GM12891 (cell line): Measurements from ENCODE around the gene MIEF1.

ENCODE experiments used
- DNase-seq: peaks from one replicate; pipeline ENCODE4 v3.0.0; 2011; ENCODE audit warnings: low spot score; ENCODE audit not compliant: insufficient read length
- FAIRE-seq: peaks from 2 replicates; lab custom pipeline; 2011; peaks lifted over from hg19 to GRCh38; lab: Jason Lieb, UNC
- PAX5 ChIP-seq: IDR thresholded peaks from 2 replicates; pipeline ENCODE4 v1.6.1; 2011; ENCODE audit warnings: low read length, moderate library complexity, mild to moderate bottlenecking; ENCODE audit not compliant: insufficient read depth, severe bottlenecking
- POLR2A ChIP-seq: IDR thresholded peaks from 2 replicates; pipeline ENCODE4 v1.6.1; 2011; ENCODE audit warnings: low read depth, low read length, control low read depth
- POLR2AphosphoS5 ChIP-seq: IDR thresholded peaks from 2 replicates; pipeline ENCODE4 v1.6.1; 2011; ENCODE audit warnings: low read depth, low read length, control low read depth
- POU2F2 ChIP-seq: IDR thresholded peaks from 2 replicates; pipeline ENCODE4 v1.6.1; 2011; ENCODE audit warnings: low read depth, mild to moderate bottlenecking, control low read depth, low read length, moderate library complexity
- SPI1 ChIP-seq: IDR thresholded peaks from 2 replicates; pipeline ENCODE4 v1.6.1; 2011; ENCODE audit warnings: low read depth, low read length, control low read depth
- TAF1 ChIP-seq: IDR thresholded peaks from 2 replicates; pipeline ENCODE4 v1.6.1; 2011; ENCODE audit warnings: low read depth, low read length, control low read depth

MIEF1 gene

DNA sequence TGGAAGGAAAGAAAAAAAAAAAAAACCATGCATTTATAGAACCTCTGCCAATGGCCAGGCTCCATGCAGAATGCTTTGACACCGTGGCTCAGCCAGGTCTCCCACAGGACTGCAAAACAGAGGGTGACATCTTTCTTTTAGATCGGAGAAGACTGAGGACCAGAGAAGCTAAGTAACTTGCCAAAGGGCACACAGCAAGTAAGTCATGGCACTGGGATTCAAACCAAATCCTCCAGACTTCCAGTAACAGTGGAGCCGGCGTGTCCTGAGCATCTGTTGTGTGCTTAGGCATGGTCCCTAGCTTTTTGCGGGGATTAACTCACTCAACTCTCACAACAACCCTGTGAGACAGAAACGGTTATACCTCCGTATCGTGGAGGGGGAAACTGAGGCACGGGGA, 24.5 kb upstream of the MIEF1 start:
- FAIRE-seq (no peak), DNase-seq (no peak)
- no peak for TF ChIP-seq POLR2AphosphoS5
- TF ChIP-seq POLR2A: no peak
- TF ChIP-seq TAF1: no peak
- TF ChIP-seq POU2F2: no peak
- TF ChIP-seq SPI1: no peak
- TF ChIP-seq PAX5: no peak

DNA sequence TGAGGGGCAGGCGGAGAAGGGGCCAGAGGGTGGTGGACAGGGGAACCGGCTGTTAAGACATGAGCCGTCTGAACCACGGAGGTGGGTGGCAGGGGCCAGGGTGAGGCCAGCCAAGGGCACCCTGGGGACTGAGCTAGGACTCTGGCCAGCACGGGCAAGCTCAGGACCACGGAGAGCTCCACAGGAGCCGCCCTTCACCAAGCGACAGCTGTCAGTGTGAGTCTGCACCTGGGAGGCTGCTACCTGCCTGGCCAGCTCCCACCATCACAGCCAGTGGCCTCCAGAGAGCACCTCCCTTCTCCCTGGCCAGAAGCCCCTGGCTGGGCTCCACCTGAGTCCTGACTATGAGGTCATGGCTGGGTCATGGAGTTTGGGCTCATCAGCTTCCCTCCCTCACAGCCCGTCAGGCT, 23.6 kb upstream of the MIEF1 start:
- TF ChIP-seq SPI1 (no peak), TAF1 (no peak), POU2F2 (no peak), PAX5 (no peak), POLR2AphosphoS5 (no peak), POLR2A (no peak)
- no peak for DNase-seq
- no peak for FAIRE-seq

DNA sequence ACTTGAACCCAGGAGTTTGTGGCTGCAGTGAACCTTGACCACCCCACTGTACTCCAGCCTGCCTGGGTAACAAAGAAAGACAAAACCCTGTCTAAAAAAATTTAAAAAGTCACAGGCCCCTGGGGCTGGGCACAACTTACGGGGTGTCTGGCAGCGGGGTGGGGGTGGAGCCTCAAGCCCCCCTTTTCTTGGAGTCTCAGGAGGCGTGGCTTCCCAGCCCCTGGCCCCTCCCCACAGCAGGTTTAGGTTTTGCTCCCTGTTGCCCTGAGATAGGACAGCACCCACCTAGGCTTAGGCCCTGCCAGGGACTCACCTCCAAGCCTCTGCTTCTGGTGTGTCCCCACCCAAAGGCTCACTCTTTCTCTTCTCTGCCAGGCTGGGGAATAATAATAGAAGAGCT, 22.8 kb upstream of the MIEF1 start:
- no peak for TF ChIP-seq PAX5
- TF ChIP-seq TAF1: no peak
- no peak for TF ChIP-seq POLR2AphosphoS5
- TF ChIP-seq POU2F2: no peak
- no peak for TF ChIP-seq POLR2A
- TF ChIP-seq SPI1: no peak
- DNase-seq: no peak
- FAIRE-seq: no peak

DNA sequence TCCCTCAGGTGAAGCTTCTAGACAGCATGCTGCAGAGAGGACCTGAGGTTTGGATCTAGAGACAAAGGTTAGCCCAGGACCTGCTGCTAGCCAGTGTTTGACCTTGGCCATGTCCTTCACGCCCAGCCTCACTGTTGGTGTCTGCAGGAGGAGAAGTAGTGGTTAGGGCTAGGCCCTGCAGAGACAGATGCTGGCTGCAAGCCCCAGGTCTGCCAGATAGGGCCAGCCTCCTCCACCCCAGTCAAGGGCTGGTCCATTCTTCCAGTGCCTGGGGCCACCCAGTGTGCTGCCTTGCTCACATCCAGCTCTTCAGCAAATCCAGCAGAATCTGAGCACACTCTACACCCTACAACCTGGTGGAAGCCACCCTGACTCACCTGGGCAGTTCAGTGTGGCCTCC, 21.5 kb upstream of the MIEF1 start:
- TF ChIP-seq SPI1: no peak
- TF ChIP-seq POLR2AphosphoS5: no peak
- DNase-seq (no peak), FAIRE-seq (no peak)

DNA sequence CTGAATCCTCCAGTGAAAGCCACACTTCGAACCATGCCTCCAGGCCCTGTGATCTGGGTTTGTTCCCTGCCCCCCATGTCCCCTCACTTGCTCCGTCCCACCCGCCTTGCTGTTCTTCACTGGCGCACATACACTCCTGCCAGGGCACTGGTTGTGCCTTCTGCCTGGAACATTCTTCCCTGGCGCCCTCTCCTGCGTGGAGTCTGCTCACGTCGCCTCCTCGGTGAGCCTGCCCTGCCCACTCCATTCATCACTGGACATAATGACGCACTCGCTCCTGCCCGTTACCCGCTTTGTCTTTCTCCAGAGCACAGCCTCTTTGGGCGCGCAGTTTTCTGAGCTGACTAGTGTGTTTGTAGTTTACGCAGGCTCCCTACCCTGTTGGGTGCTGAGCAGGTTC, 21.0 kb upstream of the MIEF1 start:
- no peak; the same call in 1 of the 2 replicates for TF ChIP-seq POLR2AphosphoS5
- TF ChIP-seq PAX5: no peak
- no peak for TF ChIP-seq SPI1
- no peak for TF ChIP-seq POU2F2
- no peak for TF ChIP-seq POLR2A
- no peak for TF ChIP-seq TAF1
- no peak for DNase-seq
- no peak for FAIRE-seq

DNA sequence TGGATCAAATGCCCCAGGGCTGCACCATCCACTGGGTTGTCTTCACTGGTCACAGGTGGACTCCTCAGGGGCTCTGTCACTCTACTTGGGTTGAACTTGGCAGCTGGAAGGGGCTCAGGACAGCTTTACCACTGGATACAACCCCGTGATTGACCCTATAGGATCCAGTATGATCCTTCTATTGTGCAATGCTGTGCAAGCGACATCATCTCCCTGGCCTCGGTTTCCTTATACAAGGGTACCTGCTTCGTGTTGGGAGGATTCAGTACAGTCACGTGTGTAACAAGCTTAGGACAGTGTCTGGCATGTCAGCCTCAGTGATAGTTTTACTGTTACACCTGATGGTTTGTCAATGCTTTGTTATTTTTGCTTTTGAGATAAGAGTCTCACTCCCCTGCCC, 20.5 kb upstream of the MIEF1 start:
- DNase-seq (no peak), FAIRE-seq (no peak)
- TF ChIP-seq POLR2AphosphoS5 (no peak), POLR2A (no peak), POU2F2 (no peak), PAX5 (no peak), TAF1 (no peak), SPI1 (no peak)

DNA sequence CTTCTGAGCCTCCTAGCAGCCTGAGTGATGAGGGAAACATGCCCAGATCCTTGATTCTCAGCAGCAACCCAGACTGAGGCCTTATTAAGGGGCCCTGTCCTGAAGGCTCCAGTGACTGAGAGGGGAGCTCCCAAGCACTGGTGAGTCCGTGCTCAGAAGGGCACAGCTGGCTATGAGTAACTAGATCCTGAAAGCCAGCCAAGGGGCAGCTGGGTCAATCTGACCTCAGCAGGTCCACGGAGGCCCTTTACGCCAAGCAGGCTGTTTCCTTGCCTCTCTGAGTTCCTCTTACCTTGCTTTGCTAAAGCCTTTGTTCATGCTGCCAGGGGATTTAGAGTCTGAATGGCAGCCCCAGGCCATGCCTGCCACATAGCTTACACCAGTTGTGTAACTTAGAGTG, 19.3 kb upstream of the MIEF1 start:
- TF ChIP-seq PAX5 (no peak), POLR2AphosphoS5 (no peak), POLR2A (no peak), SPI1 (no peak)
- FAIRE-seq: no peak
- no peak for DNase-seq

DNA sequence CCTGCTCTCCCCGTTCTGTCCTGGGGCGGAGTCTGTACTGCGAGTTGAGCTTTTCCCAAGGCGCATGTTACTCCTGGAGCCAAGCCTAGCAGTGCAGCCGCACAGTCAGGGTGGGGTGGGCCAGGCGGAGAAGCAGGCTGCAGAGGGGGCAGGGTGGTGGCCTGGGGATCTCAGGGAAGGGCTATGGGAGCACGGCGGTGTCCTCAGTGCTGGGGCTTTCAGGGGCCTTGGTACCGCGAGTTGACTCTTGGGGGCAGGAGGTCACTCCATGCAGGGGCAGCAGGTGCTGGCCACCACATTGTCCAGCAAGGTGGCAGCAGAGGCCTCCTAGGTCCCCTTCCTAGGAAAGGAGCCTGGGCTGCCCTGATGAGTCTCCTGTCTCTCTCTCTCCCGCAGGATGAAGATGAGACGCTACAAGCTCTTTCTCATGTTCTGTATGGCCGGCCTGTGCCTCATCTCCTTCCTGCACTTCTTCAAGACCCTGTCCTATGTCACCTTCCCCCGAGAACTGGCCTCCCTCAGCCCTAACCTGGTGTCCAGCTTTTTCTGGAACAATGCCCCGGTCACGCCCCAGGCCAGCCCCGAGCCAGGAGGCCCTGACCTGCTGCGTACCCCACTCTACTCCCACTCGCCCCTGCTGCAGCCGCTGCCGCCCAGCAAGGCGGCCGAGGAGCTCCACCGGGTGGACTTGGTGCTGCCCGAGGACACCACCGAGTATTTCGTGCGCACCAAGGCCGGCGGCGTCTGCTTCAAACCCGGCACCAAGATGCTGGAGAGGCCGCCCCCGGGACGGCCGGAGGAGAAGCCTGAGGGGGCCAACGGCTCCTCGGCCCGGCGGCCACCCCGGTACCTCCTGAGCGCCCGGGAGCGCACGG, 14.9 kb upstream of the MIEF1 start:
- FAIRE-seq (no peak), DNase-seq (no peak)
- TF ChIP-seq SPI1: no peak
- no peak for TF ChIP-seq POLR2A
- TF ChIP-seq POU2F2: no peak
- TF ChIP-seq PAX5: no peak
- TF ChIP-seq POLR2AphosphoS5: no peak
- no peak for TF ChIP-seq TAF1

DNA sequence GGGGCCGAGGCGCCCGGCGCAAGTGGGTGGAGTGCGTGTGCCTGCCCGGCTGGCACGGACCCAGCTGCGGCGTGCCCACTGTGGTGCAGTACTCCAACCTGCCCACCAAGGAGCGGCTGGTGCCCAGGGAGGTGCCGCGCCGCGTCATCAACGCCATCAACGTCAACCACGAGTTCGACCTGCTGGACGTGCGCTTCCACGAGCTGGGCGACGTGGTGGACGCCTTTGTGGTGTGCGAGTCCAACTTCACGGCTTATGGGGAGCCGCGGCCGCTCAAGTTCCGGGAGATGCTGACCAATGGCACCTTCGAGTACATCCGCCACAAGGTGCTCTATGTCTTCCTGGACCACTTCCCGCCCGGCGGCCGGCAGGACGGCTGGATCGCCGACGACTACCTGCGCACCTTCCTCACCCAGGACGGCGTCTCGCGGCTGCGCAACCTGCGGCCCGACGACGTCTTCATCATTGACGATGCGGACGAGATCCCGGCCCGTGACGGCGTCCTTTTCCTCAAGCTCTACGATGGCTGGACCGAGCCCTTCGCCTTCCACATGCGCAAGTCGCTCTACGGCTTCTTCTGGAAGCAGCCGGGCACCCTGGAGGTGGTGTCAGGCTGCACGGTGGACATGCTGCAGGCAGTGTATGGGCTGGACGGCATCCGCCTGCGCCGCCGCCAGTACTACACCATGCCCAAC, 14.1 kb upstream of the MIEF1 start:
- FAIRE-seq: peak; percentile 5

More for the DNA sequence above, 14.1 kb upstream of the MIEF1 start:
- DNase-seq: no peak
- TF ChIP-seq POLR2A: no peak
- TF ChIP-seq POU2F2: no peak
- TF ChIP-seq TAF1: no peak
- TF ChIP-seq POLR2AphosphoS5: no peak
- no peak for TF ChIP-seq SPI1
- TF ChIP-seq PAX5: no peak
